ENCODE measurements around the gene SYT2. TPM values are rescaled to one million over a fixed set of nuclear protein-coding genes. Genes with fewer than 3 reads are reported as not detected.

The SYT2 gene
- total and polyA plus RNA-seq, 11 donors = 0.03 to 0.09 (median 0.06) TPM; not detected in 6

DNA sequence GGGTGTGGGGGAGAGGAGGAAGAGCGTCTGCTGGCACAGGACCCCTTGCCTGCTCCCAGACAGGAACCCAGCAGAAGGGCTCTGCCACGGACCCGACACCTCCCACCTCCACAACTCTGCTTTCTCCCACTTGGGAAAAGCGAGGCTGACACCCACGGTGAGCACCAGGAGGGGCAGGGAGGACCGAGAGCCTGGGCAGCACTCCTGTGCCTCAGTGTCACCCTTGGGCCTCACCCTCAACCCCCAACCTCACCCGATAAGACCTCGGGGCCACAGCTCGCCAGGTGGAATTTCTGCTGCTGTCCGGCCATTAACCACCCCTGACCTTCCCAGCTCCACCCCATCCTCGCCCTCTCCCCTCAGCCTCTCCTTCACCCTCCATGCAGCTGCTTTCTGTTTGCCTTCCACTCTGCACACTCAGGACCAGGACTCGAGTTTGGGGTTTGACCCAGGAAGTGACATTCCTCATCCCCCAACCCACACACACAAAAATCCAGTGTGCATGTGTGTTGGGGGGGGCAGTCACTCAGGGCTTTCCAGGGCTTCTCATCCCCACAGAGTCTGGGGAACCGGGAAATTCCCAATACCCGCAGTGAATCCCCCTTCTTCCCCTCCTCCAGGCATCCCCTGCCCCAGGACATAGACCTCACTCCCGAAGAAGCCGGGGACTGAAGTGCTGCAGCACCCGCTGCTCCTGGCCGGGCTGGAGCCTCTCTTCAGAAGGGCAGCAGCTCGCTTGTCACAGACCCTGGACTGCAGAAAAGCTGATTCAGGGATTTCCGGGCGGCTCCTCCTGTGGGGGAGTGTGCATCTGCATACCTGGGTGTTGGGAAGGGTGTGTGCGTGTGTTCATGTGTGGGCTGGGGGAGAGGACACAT, 65.8 kb downstream of the SYT2 start:
- DNase-seq (no peak), ATAC-seq (no peak)
- no peaks in the 10 kb centered on the region for H3K36me3 ChIP-seq
- no peaks in the 10 kb centered on the region for H3K9me3 ChIP-seq
- H3K27ac ChIP-seq = no peak overlapping the region
- no peak for TF ChIP-seq POLR2A (IDR thresholded peaks at IDR 0.05)
- no peak for TF ChIP-seq CTCF (IDR thresholded peaks at IDR 0.05)
- H3K27me3 ChIP-seq = peaks cover 16 to 95% (median 28%) of the 10 kb centered on the region in 9 donors
- WGBS, 4 donors = 11 to 17% (median 14%) methylated on average over 19 to 22 of the region's 22 CpGs
- H3K4me1 ChIP-seq = peaks cover 0 to 22% (median 13%) of the 10 kb centered on the region in 12 donors
- intact Hi-C loops (cut with DNase I) = no loop called here
- H3K4me3 ChIP-seq = no peak overlapping the region

GRCh38 chr1:202643397-202644218, 66.6 kb downstream of the SYT2 start:
- Histone ChIP-seq H3K27ac (no peak overlapping the region), H3K4me1 (peaks cover 0 to 27% (median 13%) of the 10 kb centered on the region in 12 donors), H3K36me3 (no peaks in the 10 kb centered on the region), H3K27me3 (peaks cover 16 to 95% (median 28%) of the 10 kb centered on the region in 9 donors), H3K4me3 (peak overlapping the region; percentile 3 to 49 (median 41)), H3K9me3 (no peaks in the 10 kb centered on the region)
- DNase-seq (no peak), ATAC-seq (peak in 2 of 4 donors; percentile 23 to 26)
- TF ChIP-seq POLR2A (IDR thresholded peaks at IDR 0.05) (no peak), CTCF (IDR thresholded peaks at IDR 0.05) (no peak)
- intact Hi-C loops (cut with DNase I) = no loop called here
- WGBS, 4 donors = 1% methylated on average over 49 to 55 of the region's 55 CpGs

- no peak for TF ChIP-seq POLR2A (IDR thresholded peaks at IDR 0.05)
- TF ChIP-seq CTCF (IDR thresholded peaks at IDR 0.05) = no peak
- intact Hi-C loops (cut with DNase I) = no loop called here
- H3K27me3 ChIP-seq = peaks cover 16 to 94% (median 28%) of the 10 kb centered on the region in 9 donors
- peak in 1 of 4 donors; percentile 17 for ATAC-seq
- peak overlapping the region in 11 of 12 donors; percentile 14 to 49 (median 43) for H3K4me3 ChIP-seq
- peaks cover 0 to 32% (median 13%) of the 10 kb centered on the region in 12 donors for H3K4me1 ChIP-seq
- WGBS, 4 donors = 1% methylated on average over 44 to 58 of the region's 58 CpGs; no CpG with 5 or more reads in 1 of the 4 donors
- H3K27ac ChIP-seq = no peak overlapping the region
- H3K9me3 ChIP-seq = no peaks in the 10 kb centered on the region
- H3K36me3 ChIP-seq = no peaks in the 10 kb centered on the region
- DNase-seq = no peak
Measured at GRCh38 chr1:202642619-202643291, 67.5 kb downstream of the SYT2 start.

Measured in heart left ventricle (tissue), 16 donors.